Adipose tissue (tissue), 3 donors: ENCODE data around the gene PEPD. TPM values are rescaled to one million over a fixed set of nuclear protein-coding genes. Genes with fewer than 3 reads are reported as not detected.
"Not testable (repeated sequence)": the region's sequence is repeated elsewhere in the genome, so short reads cannot be mapped to it uniquely, and the experiment has no call there.

Experiments
- H3K27ac ChIP-seq: one replicate; pipeline ENCODE4 v1.5.1; 2013; ENCODE audit warnings: low read depth, low read length
- WGBS, 3 donors: extraction: QIAGEN DNeasy Blood & Tissue Kit; methylation state at CpG; one replicate each; pipeline ENCODE4 v1.1.7; 2013; 5-methylcytosine and 5-hydroxymethylcytosine counted together
- polyA plus RNA-seq, 3 donors: library from polyadenylated mRNA; stranded (reverse); fragments of 200-250 nt; gene quantifications; one replicate each; pipeline ENCODE4 v1.2.3, GENCODE V29; 2013
- donor health status: healthy with polysubstance abuse.
- donor health status: Bipolar disorder and iron deficiency.
- donor health status: healthy.

Gene PEPD
- 100 to 1,000 TPM in 1 of 3 donors, 10 to 100 TPM in 2; 23.5 to 129 (median 79.8) TPM for polyA plus RNA-seq

GRCh38 chr19:33521480-33522370, at the start of gene PEPD:
Gene PEPD (minus strand): TSS chr19:33521791. CDS start chr19:33521760, 31 bp downstream.
- 3 to 4% (median 3%) methylated on average over 64 to 69 of the region's 69 CpGs for WGBS, 3 donors
- no peak within 1 kb of the TSS for H3K27ac ChIP-seq

GRCh38 chr19:33569821-33570220, 48.2 kb upstream of the PEPD start:
- WGBS, 3 donors = 37 to 45% (median 43%) methylated on average over 5 of the region's 5 CpGs

GRCh38 chr19:33568706-33569105, 47.1 kb upstream of the PEPD start:
- H3K27ac ChIP-seq = no peak overlapping the region
- WGBS, 3 donors = 70 to 95% (median 78%) methylated on average over 2 of the region's 2 CpGs

More at GRCh38 chr19:33569821-33570220, 48.2 kb upstream of the PEPD start:
- no peak overlapping the region for H3K27ac ChIP-seq

- 54 to 76% (median 69%) methylated on average over 6 of the region's 6 CpGs for WGBS, 3 donors
- no peak overlapping the region for H3K27ac ChIP-seq
These were observed 43.3 kb upstream of the PEPD start for GRCh38 chr19:33564836-33565338.

GRCh38 chr19:33562636-33563035, 41.0 kb upstream of the PEPD start:
- no peak overlapping the region for H3K27ac ChIP-seq
- WGBS, 3 donors = 63 to 78% (median 76%) methylated on average over 7 of the region's 7 CpGs

GRCh38 chr19:33561666-33562065, 40.1 kb upstream of the PEPD start:
- not testable (repeated sequence) for H3K27ac ChIP-seq
- 72 to 86% (median 85%) methylated on average over 5 of the region's 5 CpGs for WGBS, 3 donors

- 78 to 84% (median 82%) methylated on average over 6 of the region's 6 CpGs for WGBS, 3 donors
- H3K27ac ChIP-seq = no peak overlapping the region
These were observed 39.7 kb upstream of the PEPD start for GRCh38 chr19:33561261-33561660.

GRCh38 chr19:33559996-33560395, 38.4 kb upstream of the PEPD start:
- H3K27ac ChIP-seq = no peak overlapping the region
- 85 to 88% (median 86%) methylated on average over 8 of the region's 8 CpGs for WGBS, 3 donors

GRCh38 chr19:33558856-33559255, 37.3 kb upstream of the PEPD start:
- 63 to 65% (median 64%) methylated on average over 9 of the region's 9 CpGs for WGBS, 3 donors

GRCh38 chr19:33558151-33558550, 36.6 kb upstream of the PEPD start:
- 69 to 73% (median 70%) methylated on average over 8 of the region's 8 CpGs for WGBS, 3 donors
- H3K27ac ChIP-seq = no peak overlapping the region

More at GRCh38 chr19:33558856-33559255, 37.3 kb upstream of the PEPD start:
- no peak overlapping the region for H3K27ac ChIP-seq

GRCh38 chr19:33557720-33558119, 36.1 kb upstream of the PEPD start:
- 80 to 83% (median 82%) methylated on average over 13 of the region's 13 CpGs for WGBS, 3 donors

GRCh38 chr19:33557196-33557595, 35.6 kb upstream of the PEPD start:
- no peak overlapping the region for H3K27ac ChIP-seq
- 64 to 82% (median 81%) methylated on average over 10 of the region's 10 CpGs for WGBS, 3 donors

More at GRCh38 chr19:33557720-33558119, 36.1 kb upstream of the PEPD start:
- no peak overlapping the region for H3K27ac ChIP-seq

GRCh38 chr19:33556261-33556660, 34.7 kb upstream of the PEPD start:
- 53 to 75% (median 69%) methylated on average over 4 of the region's 4 CpGs for WGBS, 3 donors
- no peak overlapping the region for H3K27ac ChIP-seq

GRCh38 chr19:33555726-33556125, 34.1 kb upstream of the PEPD start:
- not testable (repeated sequence) for H3K27ac ChIP-seq
- 41 to 47% (median 46%) methylated on average over 4 of the region's 4 CpGs for WGBS, 3 donors

- no peak overlapping the region for H3K27ac ChIP-seq
- WGBS, 3 donors = 79 to 89% (median 89%) methylated on average over 7 of the region's 7 CpGs
These were observed 33.2 kb upstream of the PEPD start for GRCh38 chr19:33554821-33555220.

GRCh38 chr19:33554391-33554790, 32.8 kb upstream of the PEPD start:
- no peak overlapping the region for H3K27ac ChIP-seq
- WGBS, 3 donors = 73 to 92% (median 90%) methylated on average over 9 of the region's 9 CpGs

- H3K27ac ChIP-seq = no peak overlapping the region
- 73 to 85% (median 84%) methylated on average over 17 of the region's 17 CpGs for WGBS, 3 donors
These were observed 32.1 kb upstream of the PEPD start for GRCh38 chr19:33553530-33554310.

- H3K27ac ChIP-seq = no peak overlapping the region
- 87 to 95% (median 95%) methylated on average over 4 of the region's 4 CpGs for WGBS, 3 donors
These were observed 31.3 kb upstream of the PEPD start for GRCh38 chr19:33552928-33553279.
